C4-2B (cell line): ENCODE measurements around the gene NEGR1.

Experiments
- ZFX ChIP-seq: fragments of 450-650 bp; IDR thresholded peaks from 2 replicates; pipeline ENCODE4 v1.6.1; 2017
- TF ChIP-seq, protein P1 (sequence below): fragments of 450-650 bp; conservative IDR thresholded peaks from 2 replicates; pipeline ENCODE4 v1.5.1; 2017; ENCODE audit warnings: mild to moderate bottlenecking

DNA sequence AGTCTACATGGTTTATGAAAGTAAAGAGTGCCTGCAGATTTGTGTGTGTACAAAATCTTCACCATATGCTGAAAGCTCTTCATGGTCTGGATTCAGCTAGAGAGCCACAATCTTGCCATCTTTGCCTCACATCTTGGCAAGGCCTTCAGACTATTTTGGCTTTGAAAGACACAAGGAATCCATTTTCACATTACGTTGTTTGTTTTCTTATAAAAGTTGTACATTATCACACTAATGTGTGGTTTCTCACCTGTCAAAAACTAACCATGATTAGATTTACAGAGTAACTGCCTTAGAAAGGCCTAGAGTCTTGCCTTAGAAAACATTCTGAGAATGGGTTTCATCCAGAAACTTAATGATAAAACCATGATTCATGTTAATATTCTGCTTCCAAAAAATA is 494.6 kb downstream of the NEGR1 start:
- TF ChIP-seq, protein P1, sequence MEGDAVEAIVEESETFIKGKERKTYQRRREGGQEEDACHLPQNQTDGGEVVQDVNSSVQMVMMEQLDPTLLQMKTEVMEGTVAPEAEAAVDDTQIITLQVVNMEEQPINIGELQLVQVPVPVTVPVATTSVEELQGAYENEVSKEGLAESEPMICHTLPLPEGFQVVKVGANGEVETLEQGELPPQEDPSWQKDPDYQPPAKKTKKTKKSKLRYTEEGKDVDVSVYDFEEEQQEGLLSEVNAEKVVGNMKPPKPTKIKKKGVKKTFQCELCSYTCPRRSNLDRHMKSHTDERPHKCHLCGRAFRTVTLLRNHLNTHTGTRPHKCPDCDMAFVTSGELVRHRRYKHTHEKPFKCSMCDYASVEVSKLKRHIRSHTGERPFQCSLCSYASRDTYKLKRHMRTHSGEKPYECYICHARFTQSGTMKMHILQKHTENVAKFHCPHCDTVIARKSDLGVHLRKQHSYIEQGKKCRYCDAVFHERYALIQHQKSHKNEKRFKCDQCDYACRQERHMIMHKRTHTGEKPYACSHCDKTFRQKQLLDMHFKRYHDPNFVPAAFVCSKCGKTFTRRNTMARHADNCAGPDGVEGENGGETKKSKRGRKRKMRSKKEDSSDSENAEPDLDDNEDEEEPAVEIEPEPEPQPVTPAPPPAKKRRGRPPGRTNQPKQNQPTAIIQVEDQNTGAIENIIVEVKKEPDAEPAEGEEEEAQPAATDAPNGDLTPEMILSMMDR = no peak
- TF ChIP-seq ZFX = no peak
